Measurements from ENCODE around the gene LRP2BP.

DNA sequence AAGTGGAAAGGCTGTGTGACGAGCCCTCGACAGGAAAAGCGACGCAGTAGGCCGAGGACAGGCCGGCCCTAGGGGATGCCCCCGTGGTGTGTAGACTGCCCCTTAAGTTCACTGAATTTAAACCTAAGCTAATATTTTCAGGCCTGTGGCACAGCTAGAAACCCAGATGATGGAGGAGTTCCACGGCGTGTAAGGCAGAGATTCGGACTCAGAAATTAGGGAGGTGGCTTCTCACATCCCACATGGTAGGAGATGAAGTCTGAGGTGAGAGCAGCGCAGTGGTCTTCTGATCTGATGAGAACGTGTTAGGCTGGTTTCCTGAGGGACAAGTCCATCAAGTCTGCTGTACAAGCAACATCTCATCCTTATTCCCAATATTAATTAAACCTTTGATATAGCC lies 7.8 kb downstream of the LRP2BP start:
- TF ChIP-seq, protein P1, sequence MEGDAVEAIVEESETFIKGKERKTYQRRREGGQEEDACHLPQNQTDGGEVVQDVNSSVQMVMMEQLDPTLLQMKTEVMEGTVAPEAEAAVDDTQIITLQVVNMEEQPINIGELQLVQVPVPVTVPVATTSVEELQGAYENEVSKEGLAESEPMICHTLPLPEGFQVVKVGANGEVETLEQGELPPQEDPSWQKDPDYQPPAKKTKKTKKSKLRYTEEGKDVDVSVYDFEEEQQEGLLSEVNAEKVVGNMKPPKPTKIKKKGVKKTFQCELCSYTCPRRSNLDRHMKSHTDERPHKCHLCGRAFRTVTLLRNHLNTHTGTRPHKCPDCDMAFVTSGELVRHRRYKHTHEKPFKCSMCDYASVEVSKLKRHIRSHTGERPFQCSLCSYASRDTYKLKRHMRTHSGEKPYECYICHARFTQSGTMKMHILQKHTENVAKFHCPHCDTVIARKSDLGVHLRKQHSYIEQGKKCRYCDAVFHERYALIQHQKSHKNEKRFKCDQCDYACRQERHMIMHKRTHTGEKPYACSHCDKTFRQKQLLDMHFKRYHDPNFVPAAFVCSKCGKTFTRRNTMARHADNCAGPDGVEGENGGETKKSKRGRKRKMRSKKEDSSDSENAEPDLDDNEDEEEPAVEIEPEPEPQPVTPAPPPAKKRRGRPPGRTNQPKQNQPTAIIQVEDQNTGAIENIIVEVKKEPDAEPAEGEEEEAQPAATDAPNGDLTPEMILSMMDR (IDR thresholded peaks at IDR 0.05; ENCODE audit: low read length) = no peak
- no peak for TF ChIP-seq EZH2 (optimal IDR thresholded peaks at IDR 0.05; ENCODE audit: low read depth, low read length)

All from MM.1S (cell line).